Testis (tissue), 2 donors: Measurements from ENCODE around the gene CDYL.

Experiments used
- CTCF ChIP-seq, 3 experiments: fragments of 450-650 bp in 2 of 3; fragments of 200-600 bp in 1 of 3; sonication (generic) in 1 of 3; IDR thresholded peaks; one replicate each; pipeline ENCODE4 v1.5.1; 2016 to 2019; ENCODE audit warnings: antibody characterized with exemption in 3 of 3, mild to moderate bottlenecking in 2 of 3, moderate library complexity in 1 of 3
- POLR2A ChIP-seq: fragments of 450-650 bp; IDR thresholded peaks from one replicate; pipeline ENCODE4 v1.6.1; 2017; ENCODE audit warnings: antibody characterized with exemption, mild to moderate bottlenecking, moderate library complexity

- no peak for TF ChIP-seq CTCF (IDR thresholded peaks at IDR 0.05)
- TF ChIP-seq POLR2A = no peak
Measured at GRCh38 chr6:4822476-4822875, 46.3 kb downstream of the CDYL start.
